ENCODE data around the gene BTN1A1.
"Not testable (repeated sequence)": the region's sequence is repeated elsewhere in the genome, so short reads cannot be mapped to it uniquely, and the experiment has no call there.

The BTN1A1 gene

GRCh38 chr6:26495281-26495680, 4.8 kb upstream of the BTN1A1 start:
- H3K4me1 ChIP-seq (ENCODE audit: control insufficient read depth, insufficient read depth, low read length) = peaks cover 3% of the 10 kb centered on the region
- H3K9ac ChIP-seq (ENCODE audit: low read length) = no peak overlapping the region
- no peaks in the 10 kb centered on the region for H3K9me3 ChIP-seq (ENCODE audit: control insufficient read depth, low read length)
- H3K27me3 ChIP-seq (ENCODE audit: control insufficient read depth, insufficient read depth, low read length) = peaks cover 2% of the 10 kb centered on the region
- no peak overlapping the region for H3K4me3 ChIP-seq (ENCODE audit: low read length)
- no peaks in the 10 kb centered on the region for H3K36me3 ChIP-seq (ENCODE audit: control insufficient read depth, insufficient read depth, low read length)

GRCh38 chr6:26497610-26498009, 2.5 kb upstream of the BTN1A1 start:
- no peaks in the 10 kb centered on the region for H3K36me3 ChIP-seq (ENCODE audit: control insufficient read depth, insufficient read depth, low read length)
- no peak overlapping the region for H3K4me3 ChIP-seq (ENCODE audit: low read length)
- H3K27me3 ChIP-seq (ENCODE audit: control insufficient read depth, insufficient read depth, low read length) = peaks cover 26% of the 10 kb centered on the region
- peaks cover 13% of the 10 kb centered on the region for H3K4me1 ChIP-seq (ENCODE audit: control insufficient read depth, insufficient read depth, low read length)
- H3K9ac ChIP-seq (ENCODE audit: low read length) = no peak overlapping the region
- no peaks in the 10 kb centered on the region for H3K9me3 ChIP-seq (ENCODE audit: control insufficient read depth, low read length)

- no peak overlapping the region for H3K9ac ChIP-seq (ENCODE audit: low read length)
- peaks cover 13% of the 10 kb centered on the region for H3K4me1 ChIP-seq (ENCODE audit: control insufficient read depth, insufficient read depth, low read length)
- H3K9me3 ChIP-seq (ENCODE audit: control insufficient read depth, low read length) = no peaks in the 10 kb centered on the region
- peaks cover 32% of the 10 kb centered on the region for H3K27me3 ChIP-seq (ENCODE audit: control insufficient read depth, insufficient read depth, low read length)
- H3K4me3 ChIP-seq (ENCODE audit: low read length) = no peak overlapping the region
- H3K36me3 ChIP-seq (ENCODE audit: control insufficient read depth, insufficient read depth, low read length) = no peaks in the 10 kb centered on the region
These were observed 1.4 kb downstream of the BTN1A1 start for GRCh38 chr6:26501482-26501986.

GRCh38 chr6:26502165-26502564, 2.1 kb downstream of the BTN1A1 start:
- Histone ChIP-seq H3K4me1 (ENCODE audit: control insufficient read depth, insufficient read depth, low read length) (peaks cover 13% of the 10 kb centered on the region), H3K36me3 (ENCODE audit: control insufficient read depth, insufficient read depth, low read length) (no peaks in the 10 kb centered on the region), H3K9me3 (ENCODE audit: control insufficient read depth, low read length) (no peaks in the 10 kb centered on the region), H3K4me3 (ENCODE audit: low read length) (no peak overlapping the region), H3K27me3 (ENCODE audit: control insufficient read depth, insufficient read depth, low read length) (peaks cover 32% of the 10 kb centered on the region), H3K9ac (ENCODE audit: low read length) (no peak overlapping the region)

- Histone ChIP-seq H3K27me3 (ENCODE audit: control insufficient read depth, insufficient read depth, low read length) (peaks cover 32% of the 10 kb centered on the region), H3K4me1 (ENCODE audit: control insufficient read depth, insufficient read depth, low read length) (peaks cover 13% of the 10 kb centered on the region), H3K36me3 (ENCODE audit: control insufficient read depth, insufficient read depth, low read length) (no peaks in the 10 kb centered on the region)
These were observed 2.5 kb downstream of the BTN1A1 start for GRCh38 chr6:26502626-26503025.

GRCh38 chr6:26507658-26508057, 7.6 kb downstream of the BTN1A1 start:
- H3K36me3 ChIP-seq (ENCODE audit: control insufficient read depth, insufficient read depth, low read length) = no peaks in the 10 kb centered on the region
- H3K4me3 ChIP-seq (ENCODE audit: low read length) = no peak overlapping the region
- no peaks in the 10 kb centered on the region for H3K9me3 ChIP-seq (ENCODE audit: control insufficient read depth, low read length)
- H3K9ac ChIP-seq (ENCODE audit: low read length) = no peak overlapping the region
- peaks cover 6% of the 10 kb centered on the region for H3K27me3 ChIP-seq (ENCODE audit: control insufficient read depth, insufficient read depth, low read length)
- no peaks in the 10 kb centered on the region for H3K4me1 ChIP-seq (ENCODE audit: control insufficient read depth, insufficient read depth, low read length)

More at GRCh38 chr6:26502626-26503025, 2.5 kb downstream of the BTN1A1 start:
- H3K9me3 ChIP-seq (ENCODE audit: control insufficient read depth, low read length) = no peaks in the 10 kb centered on the region
- H3K9ac ChIP-seq (ENCODE audit: low read length) = no peak overlapping the region
- H3K4me3 ChIP-seq (ENCODE audit: low read length) = no peak overlapping the region

GRCh38 chr6:26511033-26511432, 10.9 kb downstream of the BTN1A1 start:
- not testable (repeated sequence) for H3K4me1 ChIP-seq (ENCODE audit: control insufficient read depth, insufficient read depth, low read length); H3K36me3 ChIP-seq (ENCODE audit: control insufficient read depth, insufficient read depth, low read length); H3K27me3 ChIP-seq (ENCODE audit: control insufficient read depth, insufficient read depth, low read length); H3K4me3 ChIP-seq (ENCODE audit: low read length); H3K9ac ChIP-seq (ENCODE audit: low read length); H3K9me3 ChIP-seq (ENCODE audit: control insufficient read depth, low read length)

- Histone ChIP-seq H3K9ac (ENCODE audit: low read length) (no peak overlapping the region), H3K27me3 (ENCODE audit: control insufficient read depth, insufficient read depth, low read length) (no peaks in the 10 kb centered on the region), H3K4me3 (ENCODE audit: low read length) (no peak overlapping the region)
These were observed 14.9 kb downstream of the BTN1A1 start for GRCh38 chr6:26514984-26515383.

GRCh38 chr6:26516481-26517427, 16.7 kb downstream of the BTN1A1 start:
- H3K27me3 ChIP-seq (ENCODE audit: control insufficient read depth, insufficient read depth, low read length) = no peaks in the 10 kb centered on the region
- H3K9ac ChIP-seq (ENCODE audit: low read length) = no peak overlapping the region
- H3K36me3 ChIP-seq (ENCODE audit: control insufficient read depth, insufficient read depth, low read length) = no peaks in the 10 kb centered on the region
- H3K4me3 ChIP-seq (ENCODE audit: low read length) = no peak overlapping the region
- H3K4me1 ChIP-seq (ENCODE audit: control insufficient read depth, insufficient read depth, low read length) = peaks cover 5% of the 10 kb centered on the region
- no peaks in the 10 kb centered on the region for H3K9me3 ChIP-seq (ENCODE audit: control insufficient read depth, low read length)

More at GRCh38 chr6:26514984-26515383, 14.9 kb downstream of the BTN1A1 start:
- Histone ChIP-seq H3K4me1 (ENCODE audit: control insufficient read depth, insufficient read depth, low read length) (no peaks in the 10 kb centered on the region), H3K9me3 (ENCODE audit: control insufficient read depth, low read length) (no peaks in the 10 kb centered on the region), H3K36me3 (ENCODE audit: control insufficient read depth, insufficient read depth, low read length) (no peaks in the 10 kb centered on the region)

- H3K4me1 ChIP-seq (ENCODE audit: control insufficient read depth, insufficient read depth, low read length) = peaks cover 5% of the 10 kb centered on the region
- no peak overlapping the region for H3K4me3 ChIP-seq (ENCODE audit: low read length)
- H3K9ac ChIP-seq (ENCODE audit: low read length) = no peak overlapping the region
- H3K36me3 ChIP-seq (ENCODE audit: control insufficient read depth, insufficient read depth, low read length) = no peaks in the 10 kb centered on the region
- no peaks in the 10 kb centered on the region for H3K9me3 ChIP-seq (ENCODE audit: control insufficient read depth, low read length)
- H3K27me3 ChIP-seq (ENCODE audit: control insufficient read depth, insufficient read depth, low read length) = no peaks in the 10 kb centered on the region
These were observed 19.3 kb downstream of the BTN1A1 start for GRCh38 chr6:26519359-26519758.

GRCh38 chr6:26520237-26520849, 20.2 kb downstream of the BTN1A1 start:
- Histone ChIP-seq H3K9ac (ENCODE audit: low read length) (peak overlapping the region; percentile 66), H3K9me3 (ENCODE audit: control insufficient read depth, low read length) (no peaks in the 10 kb centered on the region), H3K27me3 (ENCODE audit: control insufficient read depth, insufficient read depth, low read length) (no peaks in the 10 kb centered on the region), H3K4me3 (ENCODE audit: low read length) (no peak overlapping the region), H3K4me1 (ENCODE audit: control insufficient read depth, insufficient read depth, low read length) (peaks cover 5% of the 10 kb centered on the region), H3K36me3 (ENCODE audit: control insufficient read depth, insufficient read depth, low read length) (no peaks in the 10 kb centered on the region)

All from mucosa of stomach (tissue), 1 donor.